ENCODE results near the gene FILIP1L.
A peak's percentile ranks its signal among the peaks of the same experiment; 100 is the strongest.

The FILIP1L gene

DNA sequence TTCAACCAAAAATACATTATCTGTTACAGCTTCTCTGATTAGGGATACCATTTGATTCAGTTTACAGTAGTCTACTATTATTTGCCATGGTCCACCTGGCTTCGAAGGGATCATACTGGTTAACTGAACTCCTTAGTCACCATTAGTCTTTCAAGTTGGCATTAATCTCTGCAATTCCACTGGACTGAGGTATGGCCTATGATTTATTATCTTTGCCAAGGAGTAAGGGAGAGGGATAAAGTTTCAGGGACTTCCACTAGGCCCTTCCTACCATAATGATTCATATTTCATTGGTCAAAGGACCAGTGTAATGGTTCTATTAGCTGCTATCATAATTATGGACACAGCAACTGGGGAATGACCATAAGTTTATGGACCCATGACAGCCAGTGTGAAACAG lies 303.9 kb downstream of the FILIP1L start:
- TF ChIP-seq, protein P1, sequence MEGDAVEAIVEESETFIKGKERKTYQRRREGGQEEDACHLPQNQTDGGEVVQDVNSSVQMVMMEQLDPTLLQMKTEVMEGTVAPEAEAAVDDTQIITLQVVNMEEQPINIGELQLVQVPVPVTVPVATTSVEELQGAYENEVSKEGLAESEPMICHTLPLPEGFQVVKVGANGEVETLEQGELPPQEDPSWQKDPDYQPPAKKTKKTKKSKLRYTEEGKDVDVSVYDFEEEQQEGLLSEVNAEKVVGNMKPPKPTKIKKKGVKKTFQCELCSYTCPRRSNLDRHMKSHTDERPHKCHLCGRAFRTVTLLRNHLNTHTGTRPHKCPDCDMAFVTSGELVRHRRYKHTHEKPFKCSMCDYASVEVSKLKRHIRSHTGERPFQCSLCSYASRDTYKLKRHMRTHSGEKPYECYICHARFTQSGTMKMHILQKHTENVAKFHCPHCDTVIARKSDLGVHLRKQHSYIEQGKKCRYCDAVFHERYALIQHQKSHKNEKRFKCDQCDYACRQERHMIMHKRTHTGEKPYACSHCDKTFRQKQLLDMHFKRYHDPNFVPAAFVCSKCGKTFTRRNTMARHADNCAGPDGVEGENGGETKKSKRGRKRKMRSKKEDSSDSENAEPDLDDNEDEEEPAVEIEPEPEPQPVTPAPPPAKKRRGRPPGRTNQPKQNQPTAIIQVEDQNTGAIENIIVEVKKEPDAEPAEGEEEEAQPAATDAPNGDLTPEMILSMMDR (conservative IDR thresholded peaks at IDR 0.05), result no peak
- no peak for TF ChIP-seq ZFX (IDR thresholded peaks at IDR 0.05)
- H3K27ac ChIP-seq, result no peak overlapping the region

GRCh38 chr3:99809565-99809964 lies 304.7 kb downstream of the FILIP1L start:
- no peak overlapping the region for H3K27ac ChIP-seq
- no peak for TF ChIP-seq ZFX (IDR thresholded peaks at IDR 0.05)

- no peak overlapping the region for H3K27ac ChIP-seq
- TF ChIP-seq, protein P1 (conservative IDR thresholded peaks at IDR 0.05), result peak; percentile 88
- no peak for TF ChIP-seq ZFX (IDR thresholded peaks at IDR 0.05)
Observed at GRCh38 chr3:99808163-99808794, 306.0 kb downstream of the FILIP1L start.

DNA sequence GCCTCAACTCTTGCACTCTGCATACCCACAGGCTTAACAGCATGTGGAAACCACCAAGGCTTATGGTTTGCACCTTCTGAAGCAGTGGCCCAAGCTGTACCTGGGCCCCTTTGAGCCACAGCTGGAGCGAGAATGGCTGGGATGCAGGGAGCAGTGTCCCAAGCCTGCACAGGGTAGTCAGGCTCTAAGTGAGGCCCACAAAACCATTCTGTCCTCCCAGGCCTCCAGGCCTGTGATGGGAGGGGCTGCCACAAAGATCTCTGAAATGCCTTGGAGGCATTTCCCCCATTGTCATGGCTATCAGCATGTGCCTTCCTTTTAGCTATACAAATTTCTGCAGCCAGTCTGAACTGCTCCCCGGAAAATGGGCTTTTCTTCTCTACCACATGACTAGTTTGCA lies 309.1 kb downstream of the FILIP1L start:
- TF ChIP-seq, protein P1 (conservative IDR thresholded peaks at IDR 0.05), result no peak
- TF ChIP-seq ZFX (IDR thresholded peaks at IDR 0.05), result no peak
- no peak overlapping the region for H3K27ac ChIP-seq

GRCh38 chr3:99803297-99803696 lies 311.0 kb downstream of the FILIP1L start:
- no peak overlapping the region for H3K27ac ChIP-seq
- TF ChIP-seq ZFX (IDR thresholded peaks at IDR 0.05), result no peak
- TF ChIP-seq, protein P1 (conservative IDR thresholded peaks at IDR 0.05), result no peak

- H3K27ac ChIP-seq, result no peak overlapping the region
- TF ChIP-seq ZFX (IDR thresholded peaks at IDR 0.05), result no peak
- TF ChIP-seq, protein P1 (conservative IDR thresholded peaks at IDR 0.05), result no peak
Observed at GRCh38 chr3:99799422-99799821, 314.9 kb downstream of the FILIP1L start.

GRCh38 chr3:99795573-99795972 lies 318.7 kb downstream of the FILIP1L start:
- no peak for TF ChIP-seq ZFX (IDR thresholded peaks at IDR 0.05)
- TF ChIP-seq, protein P1 (conservative IDR thresholded peaks at IDR 0.05), result no peak
- H3K27ac ChIP-seq, result no peak overlapping the region

DNA sequence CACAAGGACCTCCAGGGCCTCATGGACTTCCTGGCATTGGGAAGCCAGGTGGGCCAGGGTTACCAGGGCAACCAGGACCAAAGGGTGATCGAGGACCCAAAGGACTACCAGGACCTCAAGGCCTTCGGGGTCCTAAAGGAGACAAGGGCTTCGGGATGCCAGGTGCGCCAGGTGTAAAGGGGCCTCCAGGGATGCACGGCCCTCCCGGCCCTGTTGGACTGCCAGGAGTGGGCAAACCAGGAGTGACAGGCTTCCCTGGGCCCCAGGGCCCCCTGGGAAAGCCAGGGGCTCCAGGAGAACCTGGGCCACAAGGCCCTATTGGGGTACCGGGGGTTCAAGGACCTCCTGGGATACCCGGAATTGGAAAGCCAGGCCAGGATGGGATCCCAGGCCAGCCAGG lies 319.8 kb downstream of the FILIP1L start:
- no peak overlapping the region for H3K27ac ChIP-seq
- TF ChIP-seq, protein P1 (conservative IDR thresholded peaks at IDR 0.05), result no peak
- TF ChIP-seq ZFX (IDR thresholded peaks at IDR 0.05), result no peak
